GM12878 (cell line): ENCODE data around the gene POF1B. TPM values are rescaled to one million over a fixed set of nuclear protein-coding genes. Genes with fewer than 3 reads are reported as not detected.

Source experiments
- ATAC-seq: fragments of 200-7000 bp; cut with Tn5 transposase; 3 replicates; pipeline ENCODE4 v1.9.1; 2020; ENCODE audit warnings: mild to moderate bottlenecking, moderate library complexity
- BruUV-seq: library from RNA; stranded (reverse); fragments of 400-500 nt; replicated peaks from 2 replicates; lab custom pipeline; 2021; lab: Mats Ljungman, UMichigan
- CTCF ChIA-PET: fragments of 300-600 bp; sonication (Branson Sonifier 250); formaldehyde crosslinking; extraction: SDS; loops from one replicate; lab custom pipeline; 2021; ENCODE audit warnings: inconsistent platforms; lab: Yijun Ruan, JAX
- POLR2A ChIA-PET: fragments of 350-600 bp; formaldehyde crosslinking; extraction: SDS; loops from one replicate; lab custom pipeline; 2021; ENCODE audit warnings: inconsistent platforms; lab: Charles Lee
- RAD21 ChIA-PET: fragments of 300-600 bp; sonication (Branson Sonifier 250); formaldehyde crosslinking; loops from one replicate; lab custom pipeline; 2023; ENCODE audit warnings: antibody characterized with exemption; ENCODE audit not compliant: unreplicated experiment; lab: Charles Lee
- SMC1A ChIA-PET: fragments of 300-600 bp; sonication (Branson Sonifier 250); formaldehyde crosslinking; loops from one replicate; lab custom pipeline; 2023; ENCODE audit not compliant: unreplicated experiment, uncharacterized antibody; lab: Charles Lee
- DNase-seq: peaks from one replicate; pipeline ENCODE4 v3.0.0-alpha.2; 2011; ENCODE audit warnings: low read depth, low spot score
- FAIRE-seq: peaks from 3 replicates; lab custom pipeline; 2011; peaks lifted over from hg19 to GRCh38; lab: Jason Lieb, UNC
- H2AFZ ChIP-seq: 2 replicates; pipeline ENCODE4 v1.6.0; 2011; ENCODE audit warnings: low read depth, low read length, control low read depth; ENCODE audit not compliant: control insufficient read depth
- H3K27ac ChIP-seq: 2 replicates; pipeline ENCODE4 v1.5.1; 2011; ENCODE audit warnings: control low read depth; ENCODE audit not compliant: control insufficient read depth, insufficient read depth
- H3K27me3 ChIP-seq, 2 experiments: replicated peaks in 1 of 2; 2 replicates each; pipeline versions ENCODE4 v1.6.0 to v1.6.1; 2011; ENCODE audit warnings: low read length in 1 of 2; ENCODE audit not compliant: control insufficient read depth in 2 of 2, insufficient read depth in 2 of 2
- H3K36me3 ChIP-seq, 2 experiments: 2 replicates each; pipeline ENCODE4 v1.5.1; 2011; ENCODE audit warnings: low read length in 1 of 2; ENCODE audit not compliant: control insufficient read depth in 2 of 2, insufficient read depth in 2 of 2
- H3K4me1 ChIP-seq: 2 replicates; pipeline ENCODE4 v1.6.1; 2011; ENCODE audit warnings: mild to moderate bottlenecking, low read length, moderate library complexity, mixed read lengths; ENCODE audit not compliant: control insufficient read depth, insufficient read depth
- H3K4me2 ChIP-seq: 2 replicates; pipeline ENCODE4 v1.6.0; 2011; ENCODE audit warnings: control low read depth; ENCODE audit not compliant: control insufficient read depth, insufficient read depth
- H3K4me3 ChIP-seq: fragments of 200-600 bp; sonication (generic); 2 replicates; pipeline ENCODE4 v1.5.1; 2016
- H3K79me2 ChIP-seq: 2 replicates; pipeline ENCODE4 v1.6.0; 2011; ENCODE audit warnings: low read length; ENCODE audit not compliant: control insufficient read depth, insufficient read depth
- H3K9ac ChIP-seq: 2 replicates; pipeline ENCODE4 v1.8.0; 2011; ENCODE audit warnings: low read length, control low read depth, mixed read lengths; ENCODE audit not compliant: control insufficient read depth, insufficient read depth
- H3K9me3 ChIP-seq: replicated peaks from 3 replicates; pipeline ENCODE4 v1.5.1; 2011; ENCODE audit warnings: mild to moderate bottlenecking, low read length; ENCODE audit not compliant: control insufficient read depth, insufficient read depth
- H4K20me1 ChIP-seq: 2 replicates; pipeline ENCODE4 v1.6.0; 2011; ENCODE audit not compliant: control insufficient read depth, insufficient read depth
- ATF3 ChIP-seq: IDR thresholded peaks from 2 replicates; pipeline ENCODE4 v1.6.1; 2011; ENCODE audit warnings: low read depth, mild to moderate bottlenecking, low read length, moderate library complexity, borderline replicate concordance; ENCODE audit errors: extremely low read depth
- CHD1 ChIP-seq: IDR thresholded peaks from 2 replicates; pipeline ENCODE4 v1.6.1; 2012; ENCODE audit warnings: low read depth, low read length, improper control_type of control experiment
- MXI1 ChIP-seq: fragments of 150-350 bp; IDR thresholded peaks from 2 replicates; pipeline ENCODE4 v1.6.1; 2011; ENCODE audit warnings: low read depth, mild to moderate bottlenecking, inconsistent platforms, low read length, improper control_type of control experiment
- ZBTB40 ChIP-seq: fragments of 450-650 bp; IDR thresholded peaks from 2 replicates; pipeline ENCODE4 v1.6.1; 2016; ENCODE audit warnings: mild to moderate bottlenecking, moderate library complexity, borderline replicate concordance
- WGBS: methylation state at CpG from one replicate; pipeline ENCODE4 v1.1.6; 2016; ENCODE audit warnings: low lambda C conversion rate; ENCODE audit not compliant: insufficient replicate concordance, insufficient coverage; ENCODE audit errors: missing lambda C conversion rate; 5-methylcytosine and 5-hydroxymethylcytosine counted together
- in situ Hi-C: fragments of 300-500 bp; cut with MboI; formaldehyde crosslinking; loops from 9 replicates; pipeline ENCODE4 v1.14.3; 2018; ENCODE audit warnings: mixed read lengths
- intact Hi-C: fragments of 100-400 bp; cut with micrococcal nuclease; formaldehyde crosslinking; loops from one replicate; pipeline ENCODE4 v1.14.2; 2022; ENCODE audit not compliant: unreplicated experiment
- polyA plus RNA-seq, 11 experiments: library from polyadenylated mRNA; depleted of rRNA in 4 of 11; unstranded in 6 of 11; stranded (reverse) in 5 of 11; fragments of >200 nt; fragmentation: Nextera tagmentation in 4 of 11; fragmentation: Illumina TruSeq in 1 of 11; extraction: Ambion mirVana in 4 of 11; extraction: Trizol in 1 of 11; gene quantifications; 1 replicate in 1 of 11; 2 replicates in 10 of 11; pipeline versions ENCODE4 v1.2.1 to v1.2.3, GENCODE V29; 2011 to 2016; ENCODE audit warnings: inconsistent platforms in 2 of 11, missing spikeins in 2 of 11, low read depth in 1 of 11
- total RNA-seq, 4 experiments: library from RNA; depleted of rRNA in 3 of 4; stranded (reverse); fragments of >200 nt in 3 of 4; fragmentation: Illumina TruSeq in 1 of 4; extraction: Trizol in 1 of 4; gene quantifications; 2 replicates each; pipeline versions ENCODE4 v1.2.1 to v1.2.3, GENCODE V29; 2013 to 2021

The POF1B gene
- total and polyA plus RNA-seq, 10 of the 15 experiments (the other 5 are each of a cell fraction or from before 2014, with no cell fraction given): 0.14 to 13.5 (median 0.99) TPM

- no peak for TF ChIP-seq ZBTB40
Observed at GRCh38 chrX:85379174-85379907, at the start of gene POF1B (continued).

GRCh38 chrX:85429066-85429465 lies 49.6 kb upstream of the POF1B start:
- ATAC-seq: no peak
- RAD21 ChIA-PET: interaction anchor here (0.5 kb wide), 1 partner anchor 288 kb away, joined by 3 read pairs; no protein-coding TSS in a partner anchor

More at GRCh38 chrX:85429066-85429465, 49.6 kb upstream of the POF1B start:
- no peak overlapping the region for H3K27ac ChIP-seq
- ChIA-PET CTCF (no interaction called here), SMC1A (no interaction called here), POLR2A (no interaction called here)
- H3K9me3 ChIP-seq: no peaks in the 10 kb centered on the region
- intact Hi-C loops (no loop called here), in situ Hi-C loops (no loop called here)
- H3K9ac ChIP-seq: no peak overlapping the region
- DNase-seq (no peak), FAIRE-seq (no peak)
- 0% methylated on average over 1 of the region's 1 CpG for WGBS
- H3K4me1 ChIP-seq: no peaks in the 10 kb centered on the region
- H3K36me3 ChIP-seq: no peaks in the 10 kb centered on the region
- H3K4me2 ChIP-seq: no peak overlapping the region
- TF ChIP-seq MXI1: no peak
- no peak for TF ChIP-seq ATF3
- TF ChIP-seq CHD1: no peak
- no peak overlapping the region for H2AFZ ChIP-seq
- H3K4me3 ChIP-seq: no peak overlapping the region
- no peaks in the 10 kb centered on the region for H3K79me2 ChIP-seq
- BruUV-seq: no TSS peak
- no peaks in the 10 kb centered on the region for H3K27me3 ChIP-seq
- no peaks in the 10 kb centered on the region for H4K20me1 ChIP-seq
